ENCODE data around the gene UBE2G1.
"Not testable (repeated sequence)": the region's sequence is repeated elsewhere in the genome, so short reads cannot be mapped to it uniquely, and the experiment has no call there.

UBE2G1 gene

GRCh38 chr17:4377247-4377646, 10.8 kb upstream of the UBE2G1 start:
- H3K27ac ChIP-seq = not testable (repeated sequence)

GRCh38 chr17:4375796-4376440, 9.4 kb upstream of the UBE2G1 start:
- not testable (repeated sequence) for H3K27ac ChIP-seq, H3K4me3 ChIP-seq

More at GRCh38 chr17:4377247-4377646, 10.8 kb upstream of the UBE2G1 start:
- H3K4me3 ChIP-seq = not testable (repeated sequence)

DNA sequence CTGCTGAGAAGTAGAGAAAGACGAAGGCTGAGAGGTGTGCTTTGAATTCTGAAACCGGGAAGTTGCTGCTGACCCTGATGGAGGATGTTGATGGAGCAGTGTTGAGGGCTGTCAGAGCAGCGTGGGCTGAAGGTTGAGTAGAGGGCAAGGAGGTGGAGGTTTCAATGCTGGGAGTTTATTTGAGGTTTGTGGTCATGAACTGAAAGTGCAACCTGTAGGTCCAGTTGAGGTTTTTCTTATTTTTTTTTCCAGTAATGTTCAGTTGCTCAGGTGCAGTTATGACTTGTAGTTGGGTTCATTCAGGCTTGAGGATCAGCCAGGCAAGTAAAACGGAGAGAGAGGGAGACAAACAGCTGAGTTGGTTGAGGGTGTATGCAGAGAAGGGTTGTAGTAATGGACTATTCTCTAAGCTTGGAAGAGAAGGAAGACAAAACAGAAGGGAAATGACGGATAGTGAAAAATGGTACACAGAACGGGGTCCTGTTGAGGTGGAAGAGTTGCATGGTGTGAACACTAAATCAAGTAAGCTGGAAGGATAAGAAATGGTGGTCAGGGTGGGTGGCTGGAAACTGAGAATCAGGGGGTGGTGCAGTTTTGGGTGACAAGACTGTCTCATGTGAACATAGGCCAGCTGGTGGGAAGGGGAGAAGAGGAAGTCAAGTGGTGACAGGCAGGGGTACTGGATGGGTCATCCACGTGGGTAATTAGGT, 8.7 kb upstream of the UBE2G1 start:
- H3K4me3 ChIP-seq = no peak overlapping the region
- H3K27ac ChIP-seq = peak overlapping the region in 1 of 21 experiments; percentile 29

GRCh38 chr17:4369557-4370230, 3.2 kb upstream of the UBE2G1 start:
- H3K4me3 ChIP-seq = no peak overlapping the region
- no peak overlapping the region for H3K27ac ChIP-seq

- H3K27ac ChIP-seq = no peak overlapping the region
- no peak overlapping the region for H3K4me3 ChIP-seq
These were observed 1.9 kb upstream of the UBE2G1 start for GRCh38 chr17:4368341-4368740.

DNA sequence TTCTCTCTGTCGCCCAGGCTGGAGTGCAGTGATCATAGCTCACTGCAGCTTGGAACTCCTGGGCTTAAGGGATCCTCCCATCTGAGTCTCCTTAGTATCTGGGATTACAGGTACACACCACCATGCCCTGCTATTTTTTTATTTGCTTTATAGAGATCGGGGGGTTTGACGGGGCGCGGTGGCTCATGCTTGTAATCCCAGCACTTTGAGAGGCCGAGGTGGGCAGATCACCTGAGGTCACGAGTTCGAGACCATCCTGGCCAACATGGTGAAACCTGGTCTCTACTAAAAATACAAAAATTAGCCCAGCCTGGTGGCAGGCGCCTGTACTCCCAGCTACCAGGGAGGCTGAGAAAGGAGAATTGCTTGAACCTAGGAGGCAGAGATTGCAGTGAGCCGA, 702 bp upstream of the UBE2G1 start:
- Histone ChIP-seq H3K27ac (peak overlapping the region in 19 of 21 experiments; percentile 52 to 99 (median 96)), H3K4me3 (peak overlapping the region in 5 of 7 experiments; percentile 64 to 100 (median 99))

DNA sequence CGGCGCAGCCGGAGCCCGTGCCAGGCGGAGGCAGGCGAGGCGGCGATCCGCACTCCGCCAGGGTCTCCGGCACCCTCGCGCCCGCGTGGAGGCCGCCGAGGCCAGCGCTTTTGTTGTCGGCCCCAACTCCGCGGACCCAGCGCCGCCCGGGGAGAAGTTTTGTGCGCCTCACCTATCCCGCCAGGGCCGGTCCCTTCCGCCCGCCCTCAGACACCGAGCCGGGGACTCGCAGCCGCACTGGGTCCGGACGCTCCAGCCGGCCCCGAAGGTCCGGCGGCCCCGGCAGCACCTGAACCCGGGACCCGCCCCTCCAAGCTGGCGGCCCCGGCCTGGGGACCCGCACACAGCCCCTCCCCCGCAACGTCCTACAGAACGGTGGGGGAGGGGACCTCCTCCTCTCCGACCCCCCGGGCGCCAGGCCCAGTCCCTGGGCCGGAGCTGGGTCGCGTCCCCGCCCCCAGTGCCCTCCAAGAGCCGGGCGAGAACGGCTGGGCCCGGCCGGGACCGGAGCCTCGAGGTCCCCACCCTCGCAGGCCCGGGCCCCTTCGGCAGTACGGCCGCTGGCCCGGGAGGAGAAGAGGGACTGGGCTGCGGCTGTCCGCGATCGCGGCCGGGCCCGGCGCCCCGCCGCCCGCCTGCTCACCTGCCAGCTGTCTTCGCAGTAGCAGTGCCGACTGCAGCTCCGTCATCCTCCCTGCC, 698 bp downstream of the UBE2G1 start:
- Histone ChIP-seq H3K4me3 (peak overlapping the region; percentile 64 to 100 (median 100)), H3K27ac (peak overlapping the region; percentile 82 to 99 (median 96))

DNA sequence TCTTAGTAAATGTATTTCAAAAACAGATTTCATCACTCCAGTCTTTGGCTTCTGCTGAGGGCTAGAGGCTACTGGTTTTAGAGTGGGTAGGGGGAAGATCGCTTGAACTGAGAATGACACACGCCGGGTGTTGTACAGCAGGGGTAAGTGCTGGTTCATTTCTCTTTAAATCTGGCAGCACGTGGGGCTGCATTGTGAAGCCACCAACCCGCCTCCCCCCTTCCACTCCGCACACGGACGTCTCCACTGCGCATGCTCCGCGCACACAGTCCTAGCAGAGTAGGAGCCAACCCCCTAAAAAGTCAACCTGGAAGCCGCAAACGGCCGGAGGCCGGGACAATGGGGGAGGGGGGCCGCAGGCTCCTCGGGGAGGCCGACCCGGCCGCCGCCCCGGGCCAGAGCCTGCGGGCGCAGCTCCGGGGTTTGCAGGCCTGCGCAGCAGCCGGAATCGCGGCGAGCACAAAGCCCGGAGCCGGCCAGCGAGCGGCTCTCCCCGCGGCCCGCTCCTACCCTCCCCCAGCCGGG, 1.3 kb downstream of the UBE2G1 start:
- H3K27ac ChIP-seq = peak overlapping the region; percentile 82 to 99 (median 96)
- H3K4me3 ChIP-seq = peak overlapping the region; percentile 64 to 100 (median 100)

DNA sequence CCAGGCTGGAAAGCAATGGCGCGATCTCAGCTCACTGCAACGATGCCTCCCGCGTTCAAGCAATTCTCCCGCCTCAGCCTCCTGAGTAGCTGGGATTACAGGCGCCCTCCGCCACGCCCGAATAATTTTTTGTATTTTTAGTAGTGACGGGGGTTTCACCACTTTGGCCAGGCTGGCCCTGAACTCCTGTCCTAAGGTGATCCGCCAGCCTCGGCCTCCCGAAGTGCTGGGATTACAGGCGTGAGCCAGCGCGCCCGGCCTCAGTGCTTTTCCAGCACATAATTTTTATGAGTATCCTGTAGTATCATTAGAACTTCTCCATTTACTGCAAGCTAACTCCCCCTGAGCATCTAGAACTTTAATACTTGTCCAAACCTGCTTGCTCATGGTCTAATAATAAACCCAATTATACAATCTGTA, 1.8 kb downstream of the UBE2G1 start:
- Histone ChIP-seq H3K4me3 (peak overlapping the region; percentile 64 to 100 (median 100)), H3K27ac (peak overlapping the region in 19 of 21 experiments; percentile 25 to 99 (median 96))

GRCh38 chr17:4362141-4362540, 4.3 kb downstream of the UBE2G1 start:
- Histone ChIP-seq H3K27ac (no peak overlapping the region), H3K4me3 (no peak overlapping the region)

DNA sequence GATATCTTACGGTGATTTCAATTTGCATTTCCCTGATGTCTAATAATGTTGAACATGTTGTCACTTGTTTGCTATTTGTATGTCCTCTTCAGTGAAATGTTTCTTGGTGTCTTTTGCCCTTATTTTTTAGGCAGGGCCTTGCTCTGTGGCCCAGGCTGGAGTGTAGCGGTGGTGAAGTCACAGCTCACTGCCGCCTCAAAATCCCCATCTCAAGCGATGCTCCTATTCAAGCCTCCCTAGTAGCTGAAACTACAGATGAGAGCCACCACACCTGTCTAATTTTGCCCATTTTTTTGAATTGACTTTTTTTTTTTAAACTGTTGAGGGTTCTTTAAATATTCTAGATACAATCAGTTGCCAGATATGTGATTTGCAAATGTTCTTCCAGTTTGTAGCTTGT, 8.3 kb downstream of the UBE2G1 start:
- no peak overlapping the region for H3K4me3 ChIP-seq
- H3K27ac ChIP-seq = no peak overlapping the region

DNA sequence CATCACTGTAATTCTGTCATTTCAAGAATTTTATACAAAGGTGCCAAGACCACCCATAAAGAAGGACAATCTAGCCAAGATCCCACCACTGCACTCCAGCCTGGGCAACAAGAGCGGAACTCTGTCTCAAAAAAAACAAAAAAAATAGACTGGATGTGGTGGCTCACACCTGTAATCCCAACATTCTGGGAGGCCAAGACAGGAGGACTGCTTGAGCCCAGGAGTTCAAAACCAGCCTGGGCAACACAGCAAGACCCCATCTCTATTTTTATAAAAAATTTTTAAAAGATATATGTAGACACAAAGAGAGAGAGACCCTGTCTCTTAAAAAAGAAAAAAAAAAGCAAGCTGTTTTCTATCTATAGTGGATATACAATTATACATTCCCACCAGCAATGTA, 8.8 kb downstream of the UBE2G1 start:
- no peak overlapping the region for H3K4me3 ChIP-seq
- H3K27ac ChIP-seq = no peak overlapping the region

GRCh38 chr17:4357030-4357628, 9.3 kb downstream of the UBE2G1 start:
- H3K4me3 ChIP-seq = no peak overlapping the region
- no peak overlapping the region for H3K27ac ChIP-seq

DNA sequence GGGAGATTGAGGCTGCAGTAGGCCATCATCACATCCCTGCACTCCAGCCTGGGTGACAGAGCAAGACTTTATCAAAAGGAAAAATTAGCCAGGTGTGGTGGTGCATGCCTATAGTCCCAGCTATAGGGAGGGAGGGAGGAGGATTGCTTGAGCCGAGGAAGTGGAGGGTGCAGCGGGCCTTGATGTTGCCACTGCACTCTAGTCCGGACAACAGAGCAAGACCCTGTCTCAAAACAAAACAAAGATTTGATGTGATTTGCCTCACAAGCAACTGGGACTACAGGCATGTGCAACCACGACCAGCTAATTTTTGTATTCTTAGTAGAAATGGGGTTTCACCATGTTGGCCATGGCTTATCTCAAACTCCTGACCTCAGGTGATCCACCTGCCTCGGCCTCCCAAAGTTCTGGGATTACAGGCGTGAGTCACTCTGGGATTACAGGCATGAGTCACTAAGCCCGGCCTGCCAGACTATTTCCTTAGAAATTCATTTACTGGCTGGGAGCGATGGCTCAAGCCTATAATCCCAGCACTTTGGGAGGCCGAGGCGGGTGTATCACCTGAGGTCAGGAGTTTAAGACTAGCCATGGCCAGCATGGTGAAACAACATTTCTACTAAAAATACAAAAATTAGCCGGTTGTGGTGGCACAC, 11.5 kb downstream of the UBE2G1 start:
- no peak overlapping the region for H3K4me3 ChIP-seq
- H3K27ac ChIP-seq = no peak overlapping the region

- Histone ChIP-seq H3K4me3 (no peak overlapping the region), H3K27ac (no peak overlapping the region)
These were observed 12.3 kb downstream of the UBE2G1 start for GRCh38 chr17:4354206-4354605.

GRCh38 chr17:4350214-4350613, 16.3 kb downstream of the UBE2G1 start:
- H3K27ac ChIP-seq = not testable (repeated sequence)

GRCh38 chr17:4345581-4346252, 20.8 kb downstream of the UBE2G1 start:
- no peak overlapping the region for H3K27ac ChIP-seq
- no peak overlapping the region for H3K4me3 ChIP-seq

More at GRCh38 chr17:4350214-4350613, 16.3 kb downstream of the UBE2G1 start:
- not testable (repeated sequence) for H3K4me3 ChIP-seq

DNA sequence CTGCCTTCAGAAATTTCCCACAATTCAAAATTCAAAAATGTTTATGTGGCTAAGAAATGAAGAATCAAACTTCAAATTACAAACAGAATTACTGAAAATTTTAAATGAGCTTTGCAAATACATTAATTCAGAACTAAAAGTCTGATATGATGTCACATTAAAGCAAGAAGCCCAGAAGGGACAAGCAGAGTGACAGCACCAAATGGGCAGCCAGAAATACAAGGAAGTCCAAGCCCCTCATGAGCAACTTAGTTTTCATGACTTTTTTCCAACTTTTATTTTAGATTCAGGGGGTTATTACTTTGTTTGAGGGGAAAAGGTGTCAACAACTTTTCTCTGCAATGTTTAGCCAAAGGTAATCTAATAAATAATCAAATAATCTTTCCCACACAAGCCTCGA, 21.5 kb downstream of the UBE2G1 start:
- H3K4me3 ChIP-seq = no peak overlapping the region
- no peak overlapping the region for H3K27ac ChIP-seq
